ENCODE measurements around the gene ZDHHC11B.
A peak's percentile ranks its signal among the peaks of the same experiment; 100 is the strongest.
"Not testable (repeated sequence)": the region's sequence is repeated elsewhere in the genome, so short reads cannot be mapped to it uniquely, and the experiment has no call there.

ZDHHC11B gene

DNA sequence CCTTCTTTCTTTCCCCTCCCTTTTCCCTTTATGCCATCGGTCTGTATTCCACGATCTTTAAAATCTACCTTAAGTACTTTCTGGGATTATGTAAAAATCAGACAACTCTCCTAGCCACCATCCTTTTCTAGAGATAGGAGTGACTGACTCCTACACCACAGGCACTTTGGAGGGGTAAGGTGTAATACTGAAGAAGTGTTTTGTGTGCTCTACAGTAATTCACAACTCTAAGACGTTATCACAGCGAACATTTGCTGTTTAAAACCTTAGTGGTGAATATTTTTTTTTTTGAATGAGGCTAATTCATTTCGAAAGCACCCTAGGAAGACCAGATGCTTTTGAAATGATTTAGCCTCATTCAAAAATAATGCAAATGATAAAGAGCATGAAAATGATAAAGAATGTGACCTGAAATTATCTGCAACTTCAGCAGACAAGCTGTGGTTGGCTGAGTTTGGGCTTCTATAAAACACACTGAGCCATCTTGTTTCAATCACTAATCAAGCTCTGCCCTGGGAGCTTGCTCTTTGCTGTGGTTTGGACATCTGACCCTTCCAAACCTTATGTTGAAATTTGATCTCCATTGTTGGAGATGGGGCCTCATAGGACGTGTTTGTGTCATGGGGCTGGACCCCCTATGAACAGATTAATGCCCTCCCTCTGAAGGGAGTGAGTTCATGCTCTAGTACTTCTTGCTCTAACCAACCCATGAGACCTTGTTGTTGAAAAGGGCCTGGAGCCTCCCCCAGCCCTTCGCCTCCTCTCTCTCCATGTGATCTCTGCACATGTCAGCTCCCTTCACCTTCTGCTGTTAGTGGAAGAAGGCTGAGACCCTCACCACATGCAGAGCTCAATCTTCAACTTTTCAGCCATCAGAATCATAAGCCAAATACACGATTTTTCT lies 70.1 kb downstream of the ZDHHC11B start:
- DNase-seq: not testable (repeated sequence)

DNA sequence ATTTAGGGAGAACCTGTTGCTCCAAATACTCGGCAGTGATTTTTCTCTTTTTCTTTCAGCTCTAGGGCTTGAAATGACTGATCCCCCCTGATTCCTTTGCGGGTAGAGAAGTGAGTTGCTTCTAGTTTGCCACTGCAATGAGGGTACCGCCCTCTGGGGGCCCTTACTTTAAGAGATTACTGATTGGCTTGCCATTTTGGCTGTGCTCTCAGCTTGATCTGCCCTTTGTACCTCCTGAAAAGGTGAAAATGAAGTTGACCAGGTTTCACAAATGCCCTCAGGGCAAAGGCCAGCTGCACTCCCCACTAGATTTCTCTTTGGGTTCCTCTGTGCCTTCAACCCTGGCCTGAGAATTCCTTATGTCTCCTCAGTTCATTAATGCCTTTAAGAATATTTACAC lies 70.8 kb downstream of the ZDHHC11B start:
- DNase-seq: not testable (repeated sequence)

DNA sequence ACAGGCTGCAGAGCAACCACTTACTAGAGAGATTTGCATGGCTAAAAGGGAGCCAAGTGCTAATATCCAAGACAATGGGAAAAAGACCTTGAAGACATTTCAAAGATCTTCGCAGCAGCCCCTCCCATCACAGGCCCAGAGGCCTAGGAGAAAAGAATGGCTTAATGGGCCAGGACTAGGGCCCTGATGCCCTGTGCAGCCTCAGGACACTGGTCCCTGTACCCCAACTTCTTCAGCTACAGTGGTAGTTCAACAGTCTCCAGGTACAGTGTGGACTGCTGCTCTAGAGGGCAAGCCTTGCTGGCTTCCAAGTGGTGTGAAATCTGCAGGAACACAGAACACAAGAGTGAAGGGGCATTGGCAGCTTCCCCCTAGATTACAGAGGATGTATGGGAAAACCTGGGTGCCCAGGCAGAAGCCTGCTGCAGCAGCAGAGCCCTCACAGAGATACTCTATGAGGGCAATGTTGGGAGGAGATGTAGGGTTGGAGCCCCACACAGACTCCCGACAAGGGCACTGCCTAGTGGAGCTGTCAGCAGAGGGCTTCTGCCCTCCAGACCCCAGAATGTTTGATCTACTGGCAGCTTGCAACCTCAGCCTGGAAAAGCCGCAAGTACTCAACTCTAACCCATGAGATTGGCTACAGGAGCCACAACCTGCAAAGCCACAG lies 75.5 kb downstream of the ZDHHC11B start:
- not testable (repeated sequence) for DNase-seq

DNA sequence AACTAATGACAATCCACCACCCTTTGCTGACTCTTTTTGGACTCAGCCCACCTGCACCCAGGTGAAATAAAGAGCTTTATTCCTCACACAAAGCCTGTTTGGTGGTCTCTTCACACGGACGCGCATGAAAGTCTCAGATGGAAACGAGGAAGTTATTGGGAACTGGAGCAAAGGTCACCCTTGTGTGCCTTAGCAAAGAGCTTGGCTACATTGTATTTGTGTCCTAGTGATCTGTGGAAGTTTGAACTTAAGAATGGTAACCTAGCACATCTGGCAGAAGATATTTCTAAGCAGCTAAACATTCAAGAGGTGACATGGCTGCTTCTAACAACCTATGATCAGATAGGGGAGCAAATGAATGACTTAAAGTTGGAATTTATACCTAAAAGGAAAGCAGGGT lies 76.2 kb downstream of the ZDHHC11B start:
- DNase-seq: not testable (repeated sequence)

DNA sequence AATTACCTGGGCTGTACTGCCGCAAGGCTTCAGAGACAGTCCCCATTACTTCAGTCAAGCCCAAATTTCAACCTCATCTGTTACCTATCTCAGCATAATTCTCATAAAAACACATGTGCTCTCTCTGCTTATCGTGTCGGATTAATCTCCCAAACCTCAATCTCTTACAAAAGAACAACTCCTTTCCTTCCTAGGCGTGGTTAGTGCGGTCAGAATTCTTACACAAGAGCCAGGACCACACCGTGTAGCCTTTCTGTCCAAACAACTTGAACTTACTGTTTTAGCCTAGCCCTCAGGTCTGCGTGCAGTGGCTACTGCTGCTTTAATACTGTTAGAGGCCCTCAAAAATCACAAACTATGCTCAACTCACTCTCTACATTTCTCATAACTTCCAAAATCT lies 78.4 kb downstream of the ZDHHC11B start:
- DNase-seq: not testable (repeated sequence)

DNA sequence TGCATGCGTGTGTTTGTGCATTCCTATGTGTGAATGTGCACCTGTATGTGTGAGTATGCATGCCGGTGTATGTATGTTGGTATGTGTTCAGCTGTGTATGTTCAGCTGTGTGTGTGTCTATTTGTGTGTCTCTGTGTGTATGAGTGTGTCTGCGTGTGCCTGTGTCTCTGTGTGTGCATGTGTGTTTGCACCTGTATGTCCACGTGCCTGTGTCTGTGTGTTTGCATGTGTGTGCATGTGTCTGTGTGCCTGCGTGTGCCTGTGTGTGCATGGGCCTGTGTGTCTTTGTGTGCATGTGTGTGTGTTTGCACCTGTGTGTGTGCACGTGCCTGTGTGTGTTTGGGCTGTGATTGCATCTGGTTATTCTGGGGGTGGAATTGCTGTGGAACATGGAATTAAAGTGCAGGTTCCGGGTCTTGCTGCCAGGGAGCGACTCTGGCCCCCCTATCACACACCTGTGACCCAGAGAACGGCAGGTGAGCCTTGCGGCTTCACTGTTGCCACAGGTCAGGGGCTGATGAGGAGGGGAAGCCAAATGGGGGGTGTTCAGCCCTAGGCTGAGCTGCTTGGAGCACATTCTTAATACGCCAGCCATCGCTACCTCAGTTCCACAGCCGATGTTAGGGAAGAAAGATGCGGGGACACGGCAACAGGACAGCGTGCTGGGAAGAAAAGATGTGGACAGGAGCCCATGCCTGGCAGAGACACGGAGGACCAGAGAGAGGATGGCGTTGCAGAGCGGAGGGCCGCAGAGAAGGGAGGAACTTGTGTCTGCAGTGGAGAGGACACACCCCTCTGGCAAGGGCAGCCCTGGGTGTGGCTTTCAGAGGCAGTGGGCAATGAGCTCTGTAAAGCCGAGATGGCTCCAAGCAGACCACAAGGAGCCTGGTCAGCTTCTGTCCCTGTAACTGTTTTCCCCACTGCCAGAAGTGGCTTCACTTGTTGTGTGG lies 87.5 kb downstream of the ZDHHC11B start:
- DNase-seq: not testable (repeated sequence)

DNA sequence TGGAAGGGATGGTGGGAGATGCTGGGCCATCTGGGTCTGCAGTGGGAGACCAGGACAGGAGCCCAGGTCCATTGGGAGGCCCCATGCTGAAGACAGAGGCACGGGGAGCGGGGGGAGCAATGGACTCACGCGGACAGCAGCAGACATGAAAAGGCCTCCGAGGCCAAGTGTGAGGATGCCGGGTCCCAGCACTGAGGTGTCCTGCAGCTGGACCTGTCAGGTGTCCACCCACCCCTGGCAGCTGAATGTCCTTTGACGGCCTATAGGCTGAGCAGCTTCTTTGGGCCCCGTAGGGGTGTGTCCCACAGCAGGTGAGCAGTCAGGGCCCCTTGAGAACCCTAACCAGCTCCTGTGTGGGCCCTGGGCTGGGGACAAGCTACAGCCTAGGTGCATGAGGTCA lies 88.3 kb downstream of the ZDHHC11B start:
- DNase-seq: not testable (repeated sequence)

DNA sequence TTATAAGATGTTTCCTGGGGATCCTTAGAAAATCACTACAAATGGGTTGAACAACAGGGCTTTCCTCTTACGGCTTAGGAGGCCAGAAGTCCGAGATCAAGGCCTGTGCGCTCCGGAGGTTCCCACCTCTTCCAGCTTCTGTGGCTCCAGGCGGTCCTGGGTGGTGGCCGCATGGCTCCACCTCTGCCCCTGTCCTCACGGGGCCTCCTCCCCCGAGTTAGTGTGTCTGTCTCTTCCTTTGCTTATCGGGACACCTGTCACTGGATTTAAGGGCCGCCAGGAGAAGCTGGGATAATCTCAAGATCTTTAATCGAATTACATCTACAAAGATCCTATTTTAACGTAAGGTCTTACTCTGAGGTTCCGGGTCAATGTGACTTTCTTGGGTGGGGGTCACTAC lies 89.1 kb downstream of the ZDHHC11B start:
- not testable (repeated sequence) for DNase-seq

DNA sequence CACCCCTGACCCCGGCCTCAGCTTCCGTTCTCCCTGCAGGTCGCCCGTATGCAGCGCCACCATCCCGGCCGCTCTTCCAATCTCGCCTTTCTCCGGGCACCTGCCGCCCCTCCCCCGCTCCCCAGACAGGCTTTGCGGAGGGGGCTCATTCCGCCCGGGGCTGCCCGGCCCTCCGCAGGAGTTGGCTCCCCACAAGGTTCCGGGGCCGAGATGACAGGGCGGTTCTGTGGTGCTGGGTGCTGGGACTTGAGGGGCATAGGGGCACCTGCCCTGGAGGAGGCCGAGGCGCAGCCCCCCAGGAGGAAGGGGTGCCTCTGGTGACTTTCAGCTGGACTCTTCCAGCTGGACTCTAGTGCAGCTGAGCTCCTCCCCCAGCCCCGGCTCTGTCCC lies 90.5 kb downstream of the ZDHHC11B start:
- DNase-seq: not testable (repeated sequence)

DNA sequence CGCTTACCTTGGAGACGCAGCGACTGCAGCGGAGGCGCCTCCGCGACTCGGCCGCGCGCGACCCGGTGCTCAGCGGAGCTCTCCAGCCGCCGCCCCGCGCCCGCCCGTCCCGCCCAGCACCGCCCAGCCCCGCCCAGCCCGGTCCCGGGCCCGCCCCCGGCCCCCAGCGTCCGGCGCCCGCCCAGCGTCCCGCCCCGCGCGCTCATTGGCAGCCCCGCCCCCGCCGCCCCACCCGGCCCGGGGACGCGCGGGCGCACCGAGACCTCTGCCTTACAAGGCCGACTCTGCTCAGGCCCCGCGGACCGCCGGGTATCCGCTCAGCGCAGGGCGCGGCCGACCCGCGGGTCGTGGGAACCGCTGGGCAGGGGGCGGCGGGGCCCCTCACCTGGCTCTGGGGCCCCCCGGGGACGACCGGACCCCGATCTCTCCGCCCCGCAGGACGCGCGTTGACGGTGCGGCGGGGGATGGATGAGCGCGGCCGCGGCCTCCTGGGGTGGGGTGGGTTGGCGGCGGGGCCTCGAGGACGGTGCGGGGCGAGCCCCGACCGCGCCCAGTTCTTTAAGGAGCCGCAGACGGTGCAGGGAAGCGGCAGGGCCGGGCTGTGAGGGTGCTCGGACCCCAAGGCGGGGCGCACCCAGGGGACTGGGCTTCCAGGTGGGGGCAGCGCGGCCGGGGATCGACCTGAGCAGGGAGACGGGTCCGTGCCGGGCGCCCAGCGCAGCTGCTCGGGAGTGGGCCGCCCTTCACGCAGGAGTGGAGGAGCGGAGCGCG lies 91.1 kb downstream of the ZDHHC11B start, which contains the start of gene TPPP:
Gene TPPP, minus strand, starts transcription at position 82 of the 771 bp plus-strand sequence. CDS start 15,292 bp downstream, outside the sequence.
- peak; percentile 70 for DNase-seq

DNA sequence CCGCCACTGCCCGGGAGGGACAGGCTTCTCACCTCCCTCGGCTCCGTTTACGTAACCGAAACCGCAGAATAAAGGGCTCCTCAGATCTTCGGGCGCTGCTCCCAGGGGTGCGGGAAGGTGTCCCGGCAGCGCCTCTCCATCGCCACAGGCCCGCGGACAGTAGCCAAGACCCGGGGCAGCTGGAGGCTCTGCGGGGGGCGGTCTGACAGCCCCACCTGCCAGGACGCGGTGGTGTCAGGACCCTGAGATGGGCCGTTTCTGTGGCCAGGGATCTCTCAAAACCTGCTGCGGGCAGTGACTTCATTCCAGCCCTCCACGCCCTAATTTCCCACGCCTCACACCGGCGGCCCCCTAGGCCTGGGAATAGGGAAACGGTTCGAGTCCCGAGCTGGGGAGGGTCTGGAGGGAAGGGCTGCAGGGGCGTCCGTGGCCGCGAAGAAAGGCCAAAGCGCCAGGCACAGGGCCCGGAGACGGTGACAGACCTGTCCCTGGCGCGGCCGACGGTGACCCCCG lies 91.9 kb downstream of the ZDHHC11B start:
- not testable (repeated sequence) for DNase-seq

DNA sequence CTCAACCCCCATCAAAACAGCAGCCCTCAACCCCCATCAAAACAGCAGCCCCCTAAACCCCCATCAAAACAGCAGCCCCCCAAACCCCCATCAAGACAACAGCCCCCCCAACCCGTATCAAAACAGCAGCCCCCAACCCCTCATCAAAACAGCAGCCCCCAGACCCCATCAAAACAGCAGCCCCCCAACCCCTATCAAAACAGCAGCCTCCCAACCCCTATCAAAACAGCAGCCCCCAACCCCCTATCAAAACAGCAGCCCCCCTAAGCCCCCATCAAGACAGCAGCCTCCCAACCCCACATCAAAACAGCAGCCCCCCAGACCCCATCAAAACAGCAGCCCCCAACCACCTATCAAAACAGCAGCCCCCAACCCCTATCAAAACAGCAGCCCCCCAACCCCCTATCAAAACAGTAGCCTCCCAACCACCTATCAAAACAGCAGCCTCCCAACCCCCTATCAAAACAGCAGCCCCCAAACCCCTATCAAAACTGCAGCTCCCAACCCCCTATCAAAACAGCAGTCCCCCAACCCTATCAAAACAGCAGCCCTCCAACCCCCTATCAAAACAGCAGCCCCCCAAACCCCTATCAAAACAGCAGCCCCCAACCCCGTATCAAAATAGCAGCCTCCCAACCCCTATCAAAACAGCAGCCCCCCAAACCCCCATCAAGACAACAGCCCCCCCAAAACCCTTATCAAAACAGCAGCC lies 92.6 kb downstream of the ZDHHC11B start:
- DNase-seq: no peak

DNA sequence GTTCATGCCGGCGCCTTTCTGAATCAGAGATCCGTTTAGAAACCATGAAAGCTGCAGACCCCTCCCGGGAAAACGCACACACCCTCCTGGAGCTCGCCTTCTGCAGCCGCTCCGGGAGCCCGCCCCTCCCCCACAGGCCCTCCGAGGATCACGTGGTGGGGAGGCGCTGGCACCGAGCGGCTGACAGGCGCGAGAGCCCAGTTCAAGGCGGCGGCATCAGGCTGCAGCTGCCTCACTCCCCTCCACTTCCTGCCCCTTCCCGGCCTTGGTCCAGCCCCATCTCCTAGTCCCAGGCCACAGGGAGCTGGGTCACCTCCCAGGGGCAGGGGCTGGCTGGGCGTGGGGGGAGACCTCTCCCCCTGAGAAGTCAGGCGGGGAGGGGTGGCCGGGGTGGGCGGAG lies 93.5 kb downstream of the ZDHHC11B start:
- not testable (repeated sequence) for DNase-seq

DNA sequence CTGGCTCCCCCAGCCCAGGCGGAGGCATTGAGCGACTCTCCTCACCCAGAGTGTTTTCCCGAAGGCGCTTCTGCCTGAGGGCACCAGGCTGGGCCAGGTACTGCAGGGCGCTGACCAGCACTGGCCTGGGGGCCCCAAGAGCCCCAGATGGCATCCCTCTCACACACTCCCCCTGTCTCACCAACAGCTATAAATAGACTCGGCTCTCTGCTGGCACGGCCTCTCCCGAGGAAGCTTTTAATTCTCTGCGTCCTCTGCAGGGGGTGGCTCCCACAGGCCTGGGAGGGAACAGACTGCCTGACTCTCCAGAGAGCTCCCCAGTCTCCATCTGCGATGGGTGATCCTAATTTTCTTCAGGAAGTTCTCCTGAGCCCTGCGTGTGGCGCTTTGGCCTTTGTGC lies 94.2 kb downstream of the ZDHHC11B start:
- DNase-seq: not testable (repeated sequence)

DNA sequence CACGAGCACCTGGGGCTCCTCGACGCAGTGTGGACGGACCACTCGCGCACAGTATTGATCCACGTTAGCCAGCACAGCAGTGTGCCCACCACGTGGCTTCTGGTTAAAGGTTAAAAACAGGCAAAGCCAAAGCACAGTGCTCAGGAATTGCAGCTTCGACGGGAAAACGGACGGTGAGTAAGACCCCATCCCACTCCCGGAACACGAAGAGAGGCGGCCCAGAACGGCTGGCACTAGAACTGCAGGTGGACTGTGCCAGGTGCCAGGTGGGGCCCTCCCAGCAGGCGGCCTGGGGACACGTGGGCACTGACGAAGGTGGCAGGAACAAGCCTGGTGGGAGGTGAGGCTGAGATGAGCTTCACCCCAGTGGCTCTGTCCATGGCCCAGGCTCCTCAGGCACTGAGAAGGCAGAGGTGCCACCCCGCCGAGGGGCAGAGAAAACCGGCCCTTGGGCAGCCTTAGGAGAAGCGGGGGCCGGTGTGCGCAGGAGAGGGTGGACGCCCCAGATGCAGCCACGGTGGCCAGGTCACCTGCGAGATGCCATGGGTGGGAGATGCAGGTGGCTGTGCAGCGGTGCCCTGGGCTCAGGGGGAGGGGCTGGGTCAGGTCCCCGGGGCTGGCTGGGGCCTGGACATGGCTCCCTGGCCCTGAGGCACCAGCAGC lies 96.0 kb downstream of the ZDHHC11B start:
- DNase-seq: not testable (repeated sequence)

DNA sequence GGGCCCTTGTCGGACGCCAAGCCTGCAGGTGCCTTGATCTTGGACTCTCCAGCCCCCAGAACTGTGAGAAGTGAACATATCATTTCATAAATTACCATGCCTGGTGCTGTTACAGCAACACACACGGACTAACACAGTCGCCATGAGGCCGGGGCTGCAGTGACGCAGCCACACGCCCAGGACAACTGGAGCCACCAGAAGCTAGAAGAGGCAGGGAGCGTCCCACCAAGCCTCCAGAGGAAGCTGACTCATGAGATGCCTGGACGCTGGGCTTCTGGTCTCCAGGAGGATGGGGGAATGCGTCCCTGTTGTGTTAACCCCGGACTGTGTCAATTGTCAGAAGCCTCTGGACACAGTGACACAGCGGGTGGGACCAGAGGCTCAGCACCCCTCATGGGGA lies 97.6 kb downstream of the ZDHHC11B start:
- DNase-seq: not testable (repeated sequence)

DNA sequence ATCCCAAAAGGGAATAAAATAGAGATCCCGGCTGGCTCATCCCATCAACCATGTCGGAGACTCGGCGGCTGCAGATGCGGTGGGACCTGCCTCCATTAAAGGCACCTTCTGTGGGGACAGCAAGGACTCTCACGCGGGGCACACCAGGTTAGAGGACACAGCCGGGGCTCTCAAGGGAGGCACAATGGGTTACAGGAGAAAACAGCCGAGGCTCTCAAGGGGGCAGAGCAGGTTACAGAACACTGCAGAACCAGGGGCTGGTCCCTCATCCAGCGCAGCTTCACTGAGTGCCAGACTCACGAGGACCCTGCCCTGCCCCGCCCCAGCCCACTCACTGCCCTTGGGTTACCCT lies 98.4 kb downstream of the ZDHHC11B start:
- not testable (repeated sequence) for DNase-seq

DNA sequence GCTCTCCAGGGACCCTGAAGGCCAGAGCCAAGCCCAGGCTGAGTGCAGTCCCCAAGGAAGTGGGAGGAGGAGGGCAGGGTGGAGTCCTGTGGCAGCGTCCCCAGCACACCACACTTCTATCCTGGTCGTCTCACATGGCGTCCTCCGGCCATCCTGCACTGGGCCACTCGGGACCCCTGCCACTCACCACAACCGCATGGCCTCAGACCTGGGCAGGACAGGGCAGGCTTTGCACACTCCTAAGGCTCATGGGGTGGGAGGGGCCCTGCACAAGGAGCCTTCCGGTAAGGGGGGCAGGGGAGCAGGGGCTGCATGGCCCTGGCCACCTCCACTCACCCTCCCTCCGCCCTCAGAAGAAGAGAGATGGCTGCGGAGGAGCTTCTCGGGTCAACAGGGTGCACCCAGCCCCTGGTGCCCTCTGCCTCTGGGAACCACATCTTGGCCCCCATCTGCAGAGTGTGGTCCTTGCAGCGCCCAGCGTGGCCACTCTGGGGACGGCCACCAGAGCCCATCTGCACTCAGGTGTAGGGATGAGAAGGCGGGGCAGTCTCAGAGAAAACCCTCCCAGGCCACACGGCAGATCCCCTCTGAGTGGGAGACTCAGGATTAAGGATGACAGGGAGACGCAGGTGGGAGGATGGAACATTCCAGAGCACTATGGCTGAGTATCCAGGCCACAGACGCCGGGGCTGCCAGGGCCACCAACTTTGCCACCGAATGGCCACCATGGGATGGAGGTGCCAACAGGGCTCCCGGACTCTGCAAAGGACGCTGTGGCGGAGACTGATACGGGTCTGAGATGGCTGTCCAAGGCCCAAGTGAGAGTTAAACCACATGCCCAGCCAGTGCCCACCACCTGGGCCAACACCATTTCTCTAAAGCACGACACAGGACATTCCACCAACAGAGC lies 99.0 kb downstream of the ZDHHC11B start:
- DNase-seq: no peak

DNA sequence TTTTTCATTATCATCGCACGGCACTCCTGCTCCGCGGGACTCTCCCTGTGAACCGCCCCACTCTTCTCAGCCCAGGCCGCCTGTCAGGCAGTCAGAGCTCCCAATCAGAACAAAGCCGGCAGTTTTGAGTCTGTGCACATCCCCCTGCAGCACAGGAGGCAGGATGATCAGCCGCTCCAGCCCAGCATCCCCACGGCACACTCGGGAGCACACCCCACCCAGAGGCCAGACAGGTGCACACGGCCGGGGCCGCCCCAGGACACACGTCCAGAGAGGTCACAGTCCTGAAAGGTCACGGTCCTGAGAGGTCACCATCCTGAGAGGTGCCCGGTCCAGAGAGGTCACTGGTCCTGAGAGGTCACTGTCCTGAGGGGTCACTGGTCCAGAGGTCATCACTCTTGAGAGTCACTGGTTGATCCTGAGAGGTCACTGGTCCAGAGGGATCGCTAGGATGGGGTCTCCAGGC lies 99.7 kb downstream of the ZDHHC11B start:
- DNase-seq: peak; percentile 28

Measured in activated CD4-positive, CD25-positive, alpha-beta regulatory T cell treated with anti-CD3 and anti-CD28 coated beads, Interleukin-2, amount 50 U/mL, for 72 hours (primary cell).